Measurements from ENCODE around the gene OR2AT4.

DNA sequence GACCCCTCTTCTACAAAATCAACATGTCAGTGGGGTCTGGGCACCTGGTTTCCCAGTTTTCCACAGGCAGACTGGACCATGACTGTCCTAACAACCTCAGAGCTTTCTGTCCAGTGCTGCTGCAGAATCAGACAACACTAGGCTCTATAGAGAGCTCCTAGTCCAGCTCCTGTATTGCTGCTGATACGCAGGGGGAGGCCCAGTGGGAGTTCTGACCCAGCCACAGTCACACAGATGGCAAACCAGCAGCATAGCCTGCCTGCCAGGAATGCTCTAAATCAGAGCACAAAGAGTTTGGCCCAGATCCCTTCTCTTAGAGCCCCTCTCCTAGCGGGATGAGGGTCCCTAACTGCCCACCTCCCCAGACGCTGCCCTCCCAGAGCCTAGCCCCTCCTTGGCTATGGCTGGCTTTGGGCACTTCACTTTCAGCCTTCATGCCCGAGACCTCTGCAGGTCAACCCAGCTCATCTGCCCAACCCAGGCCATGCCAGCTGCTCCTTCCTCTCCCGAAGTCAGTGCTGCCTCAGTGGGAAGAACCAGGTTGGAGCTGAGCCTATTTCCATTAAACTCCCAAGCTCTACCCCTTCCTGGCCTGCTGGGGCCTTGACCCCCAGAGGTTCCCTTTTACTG, 38.5 kb upstream of the OR2AT4 start:
- no peak for TF ChIP-seq GATA2 (IDR thresholded peaks at IDR 0.05; ENCODE audit: low read depth, low read length)
- TF ChIP-seq GATA3 (IDR thresholded peaks at IDR 0.05; ENCODE audit: low read depth, low read length) = no peak

Data from SH-SY5Y (cell line).